Thoracic aorta (tissue), 2 donors: ENCODE measurements around the gene FILIP1. TPM values are rescaled to one million over a fixed set of nuclear protein-coding genes. Genes with fewer than 3 reads are reported as not detected.
A peak's percentile ranks its signal among the peaks of the same experiment; 100 is the strongest.

ENCODE experiments used
- ATAC-seq: fragments of 150-250 bp; one replicate; pipeline ENCODE4 v1.8.0; 2017; ENCODE audit warnings: low read depth; ENCODE audit not compliant: insufficient number of reproducible peaks, low FRiP score
- DNase-seq: peaks from one replicate; pipeline ENCODE4 v3.0.0-alpha.2; 2020; ENCODE audit warnings: low spot score
- H3K27ac ChIP-seq, 2 donors: fragments of 200-600 bp; sonication (generic); 1 replicate in 1 of 2; 2 replicates in 1 of 2; pipeline ENCODE4 v1.5.1; 2016; ENCODE audit warnings: mild to moderate bottlenecking in 2 of 2, moderate library complexity in 2 of 2
- H3K27me3 ChIP-seq: fragments of 200-600 bp; sonication (generic); replicated peaks from 2 replicates; pipeline ENCODE4 v1.6.0; 2016; ENCODE audit warnings: mild to moderate bottlenecking; ENCODE audit not compliant: insufficient read depth
- H3K36me3 ChIP-seq: fragments of 200-600 bp; sonication (generic); one replicate; pipeline ENCODE4 v1.5.1; 2016
- H3K4me1 ChIP-seq, 2 donors: fragments of 200-600 bp; sonication (generic); 1 replicate in 1 of 2; 2 replicates in 1 of 2; pipeline versions ENCODE4 v1.5.1 to v1.6.0; 2016; ENCODE audit warnings: low read depth in 2 of 2, mild to moderate bottlenecking in 1 of 2; ENCODE audit not compliant: control insufficient read depth in 1 of 2
- H3K4me3 ChIP-seq: fragments of 200-600 bp; sonication (generic); 2 replicates; pipeline ENCODE4 v1.5.1; 2016; ENCODE audit warnings: mild to moderate bottlenecking
- H3K9me3 ChIP-seq: fragments of 200-600 bp; sonication (generic); 2 replicates; pipeline ENCODE4 v1.5.1; 2016
- total RNA-seq, 2 donors: library from RNA; depleted of rRNA; stranded (reverse); fragments of >200 nt; gene quantifications; one replicate each; pipeline versions ENCODE4 v1.1.0 to v1.2.3, GENCODE V29; 2016
- TF ChIP-seq, protein P1 (sequence below): fragments of 200-600 bp; sonication (generic); IDR thresholded peaks from one replicate; pipeline ENCODE4 v1.5.1; 2019; ENCODE audit warnings: antibody characterized with exemption

FILIP1 gene
- total RNA-seq, 2 donors from 2014 or later = 23.4 to 43.8 TPM

DNA sequence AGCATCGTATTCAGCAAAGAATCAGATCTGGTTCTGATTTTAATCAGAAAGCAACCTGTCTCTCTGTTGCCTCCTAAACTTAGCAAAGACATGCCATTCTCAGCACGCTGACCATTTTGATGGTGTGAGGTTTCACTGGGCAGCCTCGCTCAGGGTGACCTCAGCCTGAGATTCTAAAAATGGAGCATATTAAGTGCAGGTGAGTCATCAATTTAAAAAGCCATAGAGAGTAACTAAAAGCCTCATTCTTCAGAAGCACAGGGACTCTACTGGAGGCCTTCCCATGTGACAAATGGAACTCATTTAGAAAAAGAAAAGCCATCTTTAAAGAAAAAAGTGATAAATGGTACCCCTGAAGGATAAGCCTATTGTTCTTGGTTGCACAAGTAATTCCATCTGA, 91.3 kb downstream of the FILIP1 start:
- Histone ChIP-seq H3K4me3 (peak overlapping the region; percentile 56), H3K36me3 (no peaks in the 10 kb centered on the region), H3K27me3 (no peaks in the 10 kb centered on the region), H3K9me3 (no peaks in the 10 kb centered on the region), H3K27ac (peak overlapping the region; percentile 60 to 84), H3K4me1 (peaks cover 13 to 71% of the 10 kb centered on the region in 2 donors)
- ATAC-seq (peak; percentile 59), DNase-seq (peak; percentile 39)
- TF ChIP-seq, protein P1, sequence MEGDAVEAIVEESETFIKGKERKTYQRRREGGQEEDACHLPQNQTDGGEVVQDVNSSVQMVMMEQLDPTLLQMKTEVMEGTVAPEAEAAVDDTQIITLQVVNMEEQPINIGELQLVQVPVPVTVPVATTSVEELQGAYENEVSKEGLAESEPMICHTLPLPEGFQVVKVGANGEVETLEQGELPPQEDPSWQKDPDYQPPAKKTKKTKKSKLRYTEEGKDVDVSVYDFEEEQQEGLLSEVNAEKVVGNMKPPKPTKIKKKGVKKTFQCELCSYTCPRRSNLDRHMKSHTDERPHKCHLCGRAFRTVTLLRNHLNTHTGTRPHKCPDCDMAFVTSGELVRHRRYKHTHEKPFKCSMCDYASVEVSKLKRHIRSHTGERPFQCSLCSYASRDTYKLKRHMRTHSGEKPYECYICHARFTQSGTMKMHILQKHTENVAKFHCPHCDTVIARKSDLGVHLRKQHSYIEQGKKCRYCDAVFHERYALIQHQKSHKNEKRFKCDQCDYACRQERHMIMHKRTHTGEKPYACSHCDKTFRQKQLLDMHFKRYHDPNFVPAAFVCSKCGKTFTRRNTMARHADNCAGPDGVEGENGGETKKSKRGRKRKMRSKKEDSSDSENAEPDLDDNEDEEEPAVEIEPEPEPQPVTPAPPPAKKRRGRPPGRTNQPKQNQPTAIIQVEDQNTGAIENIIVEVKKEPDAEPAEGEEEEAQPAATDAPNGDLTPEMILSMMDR = no peak

DNA sequence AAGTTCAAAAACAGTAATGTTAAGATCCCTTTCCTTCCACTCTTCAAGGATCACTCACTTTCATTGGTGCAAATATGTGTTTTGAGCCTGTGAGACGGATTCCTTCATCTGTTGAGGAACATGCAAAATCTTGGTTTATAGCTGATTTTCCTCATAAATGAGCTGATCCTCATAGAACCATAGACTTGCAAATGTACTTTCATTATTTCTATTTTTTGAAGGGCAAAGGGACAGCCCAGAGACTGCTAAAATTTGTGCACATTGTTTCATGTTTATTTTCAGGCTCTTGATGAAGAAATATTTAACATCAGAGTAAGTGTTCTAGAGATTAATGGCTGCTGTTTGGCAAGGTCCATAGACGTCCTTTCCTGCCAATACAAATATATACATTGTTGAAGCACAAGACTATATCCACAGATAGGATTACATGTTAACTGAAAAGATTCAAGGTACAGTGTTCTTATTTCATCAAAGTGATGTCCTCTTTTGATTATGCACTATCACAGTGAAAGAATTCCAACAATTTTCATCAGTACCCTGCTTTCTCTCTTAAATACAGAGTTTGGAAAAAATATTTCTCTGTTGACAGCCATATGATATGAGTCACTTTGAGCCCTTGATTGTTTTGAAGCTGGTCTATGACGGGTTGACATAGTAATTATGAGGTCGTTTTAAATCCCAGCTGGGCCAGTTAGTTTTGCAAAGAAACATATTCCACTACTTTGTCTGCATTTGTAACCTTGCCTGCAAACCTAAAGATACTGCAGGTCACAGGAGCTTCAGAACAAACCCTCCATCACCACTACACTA, 95.7 kb downstream of the FILIP1 start:
- H3K27me3 ChIP-seq = no peaks in the 10 kb centered on the region
- TF ChIP-seq, protein P1 = no peak
- peaks cover 13 to 64% of the 10 kb centered on the region in 2 donors for H3K4me1 ChIP-seq
- no peak for ATAC-seq
- no peaks in the 10 kb centered on the region for H3K9me3 ChIP-seq
- no peak for DNase-seq
- no peak overlapping the region for H3K4me3 ChIP-seq
- H3K36me3 ChIP-seq = no peaks in the 10 kb centered on the region
- peak overlapping the region in 1 of 2 donors; percentile 11 for H3K27ac ChIP-seq

DNA sequence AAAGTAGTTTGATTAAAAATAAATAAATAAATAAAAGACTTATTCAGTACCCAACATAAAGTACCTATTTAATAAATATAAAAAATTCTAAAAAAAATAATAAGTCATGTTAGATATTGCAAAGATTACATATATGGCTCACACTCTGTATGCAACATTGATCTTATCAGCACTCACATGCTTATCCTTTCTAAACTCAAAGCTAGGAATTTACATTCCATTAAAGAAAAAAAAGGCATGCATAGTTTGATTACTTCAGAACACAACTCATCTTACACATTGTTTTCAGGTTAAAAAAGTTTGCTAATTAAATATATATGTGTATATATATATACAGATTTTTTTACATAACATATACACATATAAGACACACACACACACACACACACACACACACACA, 96.4 kb downstream of the FILIP1 start:
- H3K4me1 ChIP-seq = peaks cover 8 to 58% of the 10 kb centered on the region in 2 donors
- no peak overlapping the region for H3K4me3 ChIP-seq
- H3K36me3 ChIP-seq = no peaks in the 10 kb centered on the region
- no peaks in the 10 kb centered on the region for H3K27me3 ChIP-seq
- no peaks in the 10 kb centered on the region for H3K9me3 ChIP-seq
- TF ChIP-seq, protein P1 = no peak
- ATAC-seq (no peak), DNase-seq (no peak)
- no peak overlapping the region for H3K27ac ChIP-seq

DNA sequence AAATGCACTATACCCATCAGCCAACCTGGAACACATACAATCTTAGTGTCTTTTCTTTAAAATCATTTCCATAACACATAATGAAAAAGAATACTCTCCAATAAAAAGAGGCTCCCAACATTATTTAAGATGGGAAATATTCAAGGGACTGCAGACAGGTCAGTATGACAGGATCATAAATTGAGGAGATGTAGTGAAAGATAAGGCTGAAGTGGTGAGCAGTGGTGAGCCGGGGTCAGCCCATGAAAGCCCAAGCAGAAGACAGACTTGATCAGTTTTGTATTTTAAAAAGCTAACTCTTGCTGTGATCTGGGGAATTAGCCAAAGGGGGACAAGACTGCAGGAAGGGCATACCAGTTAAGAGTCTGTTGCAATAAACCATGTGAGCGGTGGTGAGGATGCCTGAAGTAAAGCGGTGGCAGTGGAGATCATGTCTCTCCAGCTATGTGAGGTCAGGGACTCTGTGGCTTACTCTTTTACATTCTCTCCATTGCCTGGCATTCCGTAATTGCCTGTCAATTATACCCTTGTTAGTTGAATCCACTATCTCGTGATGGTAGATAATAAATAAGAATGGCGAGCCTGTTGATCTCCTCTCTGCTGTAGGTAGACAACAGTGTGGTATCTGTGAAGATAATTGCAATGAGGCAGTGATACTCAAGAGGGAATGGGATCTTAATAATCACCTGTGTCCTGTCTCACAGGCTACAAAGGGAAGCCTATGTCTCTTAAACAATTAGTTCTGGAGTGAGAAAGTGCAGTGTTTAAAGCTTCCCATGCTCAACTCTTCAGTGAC, 97.4 kb downstream of the FILIP1 start:
- ATAC-seq = no peak

DNA sequence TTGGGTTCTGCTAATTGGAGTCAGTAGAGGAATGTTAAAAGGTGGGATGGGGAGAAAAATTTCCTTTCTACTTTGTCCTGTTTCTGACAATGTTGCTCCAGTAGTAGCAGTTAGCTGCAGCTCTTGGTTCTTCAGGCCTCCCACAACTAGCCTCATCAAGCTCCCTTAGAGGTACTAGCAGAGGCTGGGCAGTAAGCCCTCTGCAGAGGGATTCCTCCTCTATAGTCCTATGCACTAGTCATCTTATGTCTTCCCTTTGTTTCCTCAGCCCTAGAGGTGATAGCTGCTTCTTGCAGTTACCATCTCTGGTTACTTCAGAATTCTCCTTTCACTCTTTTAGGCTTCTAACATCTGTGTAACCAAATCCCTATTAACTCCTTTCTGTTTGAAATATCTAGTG, 99.8 kb downstream of the FILIP1 start:
- ATAC-seq = no peak
- no peak overlapping the region for H3K4me3 ChIP-seq

More for the DNA sequence above, 97.4 kb downstream of the FILIP1 start:
- Histone ChIP-seq H3K4me1 (peaks cover 8 to 48% of the 10 kb centered on the region in 2 donors), H3K27me3 (no peaks in the 10 kb centered on the region), H3K36me3 (no peaks in the 10 kb centered on the region), H3K4me3 (no peak overlapping the region), H3K9me3 (no peaks in the 10 kb centered on the region), H3K27ac (no peak overlapping the region)
- DNase-seq = no peak
- TF ChIP-seq, protein P1 = no peak

More for the DNA sequence above, 99.8 kb downstream of the FILIP1 start:
- Histone ChIP-seq H3K9me3 (no peaks in the 10 kb centered on the region), H3K27ac (no peak overlapping the region), H3K27me3 (no peaks in the 10 kb centered on the region), H3K36me3 (no peaks in the 10 kb centered on the region), H3K4me1 (peaks cover 8 to 24% of the 10 kb centered on the region in 2 donors)
- TF ChIP-seq, protein P1 = no peak
- no peak for DNase-seq
